Neuron (in vitro differentiated cells): ENCODE measurements around the gene HS3ST3B1.

Source experiments
- H2AFZ ChIP-seq: one replicate; pipeline ENCODE4 v1.6.1; 2013; ENCODE audit warnings: low read depth, mild to moderate bottlenecking, inconsistent platforms, low read length, moderate library complexity
- H3K27me3 ChIP-seq: one replicate; pipeline ENCODE4 v1.6.1; 2013; ENCODE audit warnings: low read length; ENCODE audit not compliant: insufficient read depth
- H3K36me3 ChIP-seq: one replicate; pipeline ENCODE4 v1.6.1; 2013; ENCODE audit warnings: low read length; ENCODE audit not compliant: insufficient read depth
- H3K4me1 ChIP-seq: one replicate; pipeline ENCODE4 v1.6.1; 2013; ENCODE audit warnings: low read length; ENCODE audit not compliant: insufficient read depth
- H3K4me3 ChIP-seq: 2 replicates; pipeline ENCODE4 v1.5.1; 2013; ENCODE audit warnings: mild to moderate bottlenecking, low read length, moderate library complexity
- H3K9me3 ChIP-seq: one replicate; pipeline ENCODE4 v1.6.1; 2013; ENCODE audit warnings: low read length

HS3ST3B1 gene

GRCh38 chr17:14389681-14390080, 88.8 kb downstream of the HS3ST3B1 start:
- Histone ChIP-seq H3K9me3 (no peaks in the 10 kb centered on the region), H3K36me3 (no peaks in the 10 kb centered on the region), H3K27me3 (no peaks in the 10 kb centered on the region), H2AFZ (no peak overlapping the region), H3K4me1 (peaks cover 2% of the 10 kb centered on the region), H3K4me3 (no peak overlapping the region)

- no peak overlapping the region for H3K4me3 ChIP-seq
- no peaks in the 10 kb centered on the region for H3K27me3 ChIP-seq
- no peaks in the 10 kb centered on the region for H3K9me3 ChIP-seq
- no peaks in the 10 kb centered on the region for H3K4me1 ChIP-seq
- H3K36me3 ChIP-seq = no peaks in the 10 kb centered on the region
- H2AFZ ChIP-seq = no peak overlapping the region
Observed at GRCh38 chr17:14393723-14394122, 92.8 kb downstream of the HS3ST3B1 start.

- Histone ChIP-seq H3K27me3 (no peaks in the 10 kb centered on the region), H3K9me3 (peaks cover 2% of the 10 kb centered on the region), H2AFZ (no peak overlapping the region), H3K36me3 (no peaks in the 10 kb centered on the region), H3K4me3 (no peak overlapping the region), H3K4me1 (no peaks in the 10 kb centered on the region)
Observed at GRCh38 chr17:14395255-14395654, 94.4 kb downstream of the HS3ST3B1 start.

GRCh38 chr17:14396547-14396946, 95.7 kb downstream of the HS3ST3B1 start:
- peaks cover 3% of the 10 kb centered on the region for H3K9me3 ChIP-seq
- no peaks in the 10 kb centered on the region for H3K36me3 ChIP-seq
- H3K4me1 ChIP-seq = no peaks in the 10 kb centered on the region
- no peak overlapping the region for H3K4me3 ChIP-seq
- no peaks in the 10 kb centered on the region for H3K27me3 ChIP-seq
- H2AFZ ChIP-seq = no peak overlapping the region

- Histone ChIP-seq H3K4me1 (no peaks in the 10 kb centered on the region), H3K9me3 (peaks cover 3% of the 10 kb centered on the region)
Observed at GRCh38 chr17:14398766-14399165, 97.9 kb downstream of the HS3ST3B1 start.

More at GRCh38 chr17:14398766-14399165, 97.9 kb downstream of the HS3ST3B1 start:
- Histone ChIP-seq H3K4me3 (no peak overlapping the region), H2AFZ (no peak overlapping the region), H3K27me3 (no peaks in the 10 kb centered on the region), H3K36me3 (no peaks in the 10 kb centered on the region)
